ENCODE results near the gene UBA6.
A peak's percentile ranks its signal among the peaks of the same experiment; 100 is the strongest.

UBA6 gene

DNA sequence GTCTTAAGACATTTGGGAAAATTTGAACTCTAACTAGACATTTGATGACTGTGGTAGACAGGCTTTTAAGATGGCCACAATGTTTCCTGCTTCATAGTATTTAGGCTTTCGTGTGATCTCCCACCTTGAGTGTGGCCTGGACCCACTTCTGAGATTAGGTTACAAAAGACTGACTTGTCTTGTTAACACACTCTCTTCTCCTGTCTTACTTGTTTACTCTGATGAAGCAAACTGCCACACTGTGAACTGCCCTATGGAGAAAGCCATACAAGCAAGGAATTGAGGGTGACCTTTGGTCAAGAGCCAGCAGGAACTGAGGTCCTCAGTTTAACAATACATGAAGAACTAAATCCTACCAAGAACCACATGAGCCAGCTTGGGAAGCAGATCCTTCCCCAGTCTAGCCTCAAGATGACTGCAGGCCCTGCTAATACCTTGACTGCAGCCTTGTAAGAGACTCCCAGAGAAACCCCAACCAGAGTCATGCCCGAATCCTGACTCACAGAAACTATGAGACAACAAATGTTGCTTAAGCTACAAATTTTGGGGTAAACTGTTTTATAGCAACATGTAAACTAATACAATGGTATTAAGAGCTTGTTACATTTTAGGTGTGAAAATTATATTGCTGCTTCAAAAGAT, 20.3 kb downstream of the UBA6 start:
- Histone ChIP-seq H3K27me3 (ENCODE audit: insufficient read depth, low read length, poor library complexity) (no peaks in the 10 kb centered on the region), H3K4me1 (ENCODE audit: insufficient read depth, low read length) (no peaks in the 10 kb centered on the region), H2AFZ (ENCODE audit: low read depth, low read length) (no peak overlapping the region), H3K4me2 (ENCODE audit: insufficient read depth, low read length) (no peak overlapping the region), H4K20me1 (ENCODE audit: insufficient read depth, low read length) (peaks cover 2% of the 10 kb centered on the region; the same call in 1 of the 2 replicates), H3K27ac (ENCODE audit: low read length) (no peak overlapping the region), H3K36me3 (ENCODE audit: insufficient read depth, low read length) (peaks cover 72% of the 10 kb centered on the region), H3K9me3 (ENCODE audit: insufficient read depth, low read length, severe bottlenecking) (no peaks in the 10 kb centered on the region), H3K9ac (ENCODE audit: low read depth, low read length) (no peak overlapping the region), H3K4me3 (ENCODE audit: low read depth in 1 of 2, low read length in 2 of 2) (no peak overlapping the region), H3K79me2 (ENCODE audit: insufficient read depth, low read length) (peaks cover 38% of the 10 kb centered on the region)
- no peak for TF ChIP-seq EZH2 (IDR thresholded peaks at IDR 0.05; ENCODE audit: borderline replicate concordance, low read depth, low read length, severe bottlenecking)
- TF ChIP-seq CTCF (IDR thresholded peaks at IDR 0.05; ENCODE audit: borderline replicate concordance, extremely low read depth, low read length, poor library complexity, severe bottlenecking), result no peak
- no peak for DNase-seq
- ATAC-seq (ENCODE audit: insufficient read depth, low read depth), result no peak

GRCh38 chr4:67678612-67679011, 22.3 kb downstream of the UBA6 start:
- Histone ChIP-seq H4K20me1 (ENCODE audit: insufficient read depth, low read length) (no peaks in the 10 kb centered on the region), H3K9ac (ENCODE audit: low read depth, low read length) (no peak overlapping the region), H3K4me1 (ENCODE audit: insufficient read depth, low read length) (no peaks in the 10 kb centered on the region), H3K27me3 (ENCODE audit: insufficient read depth, low read length, poor library complexity) (no peaks in the 10 kb centered on the region), H3K9me3 (ENCODE audit: insufficient read depth, low read length, severe bottlenecking) (no peaks in the 10 kb centered on the region), H3K79me2 (ENCODE audit: insufficient read depth, low read length) (peaks cover 17% of the 10 kb centered on the region; the same call in 1 of the 2 replicates), H2AFZ (ENCODE audit: low read depth, low read length) (no peak overlapping the region), H3K4me2 (ENCODE audit: insufficient read depth, low read length) (no peak overlapping the region), H3K27ac (ENCODE audit: low read length) (no peak overlapping the region), H3K36me3 (ENCODE audit: insufficient read depth, low read length) (peaks cover 81% of the 10 kb centered on the region), H3K4me3 (ENCODE audit: low read depth in 1 of 2, low read length in 2 of 2) (no peak overlapping the region)
- no peak for TF ChIP-seq EZH2 (IDR thresholded peaks at IDR 0.05; ENCODE audit: borderline replicate concordance, low read depth, low read length, severe bottlenecking)
- TF ChIP-seq CTCF (IDR thresholded peaks at IDR 0.05; ENCODE audit: borderline replicate concordance, extremely low read depth, low read length, poor library complexity, severe bottlenecking), result no peak
- DNase-seq, result no peak
- no peak for ATAC-seq (ENCODE audit: insufficient read depth, low read depth)

- no peak for DNase-seq
- no peak overlapping the region for H3K9ac ChIP-seq (ENCODE audit: low read depth, low read length)
- no peak overlapping the region for H3K4me2 ChIP-seq (ENCODE audit: insufficient read depth, low read length)
- no peaks in the 10 kb centered on the region for H3K4me1 ChIP-seq (ENCODE audit: insufficient read depth, low read length)
- H3K27ac ChIP-seq (ENCODE audit: low read length), result no peak overlapping the region
- H3K79me2 ChIP-seq (ENCODE audit: insufficient read depth, low read length), result no peaks in the 10 kb centered on the region; the same call in 1 of the 2 replicates
- H3K9me3 ChIP-seq (ENCODE audit: insufficient read depth, low read length, severe bottlenecking), result no peaks in the 10 kb centered on the region
- H3K27me3 ChIP-seq (ENCODE audit: insufficient read depth, low read length, poor library complexity), result no peaks in the 10 kb centered on the region
- peaks cover 90% of the 10 kb centered on the region for H3K36me3 ChIP-seq (ENCODE audit: insufficient read depth, low read length)
- H2AFZ ChIP-seq (ENCODE audit: low read depth, low read length), result no peak overlapping the region
- H4K20me1 ChIP-seq (ENCODE audit: insufficient read depth, low read length), result no peaks in the 10 kb centered on the region
- peak; percentile 19 for TF ChIP-seq CTCF (IDR thresholded peaks at IDR 0.05; ENCODE audit: borderline replicate concordance, extremely low read depth, low read length, poor library complexity, severe bottlenecking)
- TF ChIP-seq EZH2 (IDR thresholded peaks at IDR 0.05; ENCODE audit: borderline replicate concordance, low read depth, low read length, severe bottlenecking), result no peak
- no peak overlapping the region for H3K4me3 ChIP-seq (ENCODE audit: low read depth in 1 of 2, low read length in 2 of 2)
- ATAC-seq (ENCODE audit: insufficient read depth, low read depth), result peak; percentile 45; the same call in 1 of the 3 replicates
Observed at GRCh38 chr4:67674098-67674497, 26.9 kb downstream of the UBA6 start.
